ENCODE measurements around the gene SLC35F3.
"Not testable (repeated sequence)": the region's sequence is repeated elsewhere in the genome, so short reads cannot be mapped to it uniquely, and the experiment has no call there.

DNA sequence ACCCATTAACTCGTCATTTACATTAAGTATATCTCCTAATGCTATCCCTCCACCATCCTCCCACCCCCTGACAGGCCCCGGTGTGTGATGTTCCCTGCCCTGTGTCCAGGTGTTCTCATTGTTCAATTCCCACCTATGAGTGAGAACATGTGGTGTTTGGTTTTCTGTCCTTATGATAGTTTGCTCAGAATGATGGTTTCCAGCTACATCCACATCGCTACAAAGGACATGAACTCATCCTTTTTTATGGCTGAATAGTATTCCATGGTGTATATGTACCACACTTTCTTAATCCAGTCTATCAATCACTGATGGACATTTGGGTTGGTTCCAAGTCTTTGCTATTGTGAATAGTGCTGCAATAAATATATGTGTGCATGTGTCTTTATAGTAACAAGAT is 217.2 kb downstream of the SLC35F3 start:
- not testable (repeated sequence) for TF ChIP-seq POLR2A (IDR thresholded peaks at IDR 0.05; ENCODE audit: low read depth, low read length); TAF1 (IDR thresholded peaks at IDR 0.05; ENCODE audit: borderline replicate concordance, low read depth, low read length)
